Parathyroid adenoma (tissue), 2 donors: ENCODE data around the gene CABP7.

Experiments used
- H2AFZ ChIP-seq: fragments of 300-600 bp; sonication (generic); one replicate; pipeline ENCODE4 v1.7.0; 2017; ENCODE audit warnings: antibody characterized with exemption, mild to moderate bottlenecking
- H3K27ac ChIP-seq: fragments of 300-600 bp; sonication (generic); one replicate; pipeline ENCODE4 v1.7.0; 2017
- H3K27me3 ChIP-seq: fragments of 300-600 bp; sonication (generic); one replicate; pipeline ENCODE4 v1.7.0; 2017; ENCODE audit warnings: low read length; ENCODE audit not compliant: control insufficient read depth, insufficient read depth
- H3K36me3 ChIP-seq: fragments of 300-600 bp; sonication (generic); one replicate; pipeline ENCODE4 v1.7.0; 2017; ENCODE audit warnings: low read length; ENCODE audit not compliant: control insufficient read depth, insufficient read depth
- H3K4me1 ChIP-seq: fragments of 300-600 bp; sonication (generic); one replicate; pipeline ENCODE4 v1.7.0; 2017; ENCODE audit warnings: control low read depth
- H3K4me2 ChIP-seq: fragments of 300-600 bp; sonication (generic); one replicate; pipeline ENCODE4 v1.7.0; 2017; ENCODE audit warnings: low read length
- H3K4me3 ChIP-seq: fragments of 300-600 bp; sonication (generic); one replicate; pipeline ENCODE4 v1.7.0; 2017; ENCODE audit warnings: low read depth, low read length
- H3K79me2 ChIP-seq: fragments of 300-600 bp; sonication (generic); one replicate; pipeline ENCODE4 v1.7.0; 2017; ENCODE audit warnings: control low read depth
- H3K9ac ChIP-seq: fragments of 300-600 bp; sonication (generic); one replicate; pipeline ENCODE4 v1.7.0; 2017; ENCODE audit warnings: mild to moderate bottlenecking
- H3K9me3 ChIP-seq: fragments of 300-600 bp; sonication (generic); one replicate; pipeline ENCODE4 v1.7.0; 2017; ENCODE audit warnings: low read length; ENCODE audit not compliant: control insufficient read depth
- TF ChIP-seq, protein P1 (sequence below): fragments of 300-600 bp; sonication (generic); IDR thresholded peaks from one replicate; pipeline ENCODE4 v1.7.0; 2017; ENCODE audit warnings: antibody characterized with exemption, mild to moderate bottlenecking
- donor health status: primary hyperparathyroidism.

CABP7 gene

DNA sequence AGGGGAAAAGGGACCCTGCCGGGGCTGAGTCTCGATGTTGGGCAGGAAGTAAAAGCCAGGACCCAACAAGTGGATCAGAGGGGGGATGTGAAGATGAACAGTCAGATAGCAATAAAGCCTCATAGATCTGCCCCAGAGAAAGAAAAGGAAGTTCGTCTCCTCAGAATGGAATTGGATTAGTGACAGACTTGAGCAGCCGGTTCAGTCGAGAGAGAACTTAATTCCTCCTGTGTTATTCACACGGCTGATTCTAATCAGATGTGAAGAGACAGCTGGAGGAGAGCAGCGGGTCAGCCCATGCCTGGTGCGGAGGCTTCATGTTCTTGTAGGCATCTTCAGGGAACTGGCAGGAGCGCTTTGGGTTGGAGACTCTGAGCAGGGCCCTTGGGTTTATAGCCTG is 29.3 kb upstream of the CABP7 start:
- H3K4me2 ChIP-seq: peak overlapping the region; percentile 29
- peak overlapping the region; percentile 71 for H3K27ac ChIP-seq
- TF ChIP-seq, protein P1, sequence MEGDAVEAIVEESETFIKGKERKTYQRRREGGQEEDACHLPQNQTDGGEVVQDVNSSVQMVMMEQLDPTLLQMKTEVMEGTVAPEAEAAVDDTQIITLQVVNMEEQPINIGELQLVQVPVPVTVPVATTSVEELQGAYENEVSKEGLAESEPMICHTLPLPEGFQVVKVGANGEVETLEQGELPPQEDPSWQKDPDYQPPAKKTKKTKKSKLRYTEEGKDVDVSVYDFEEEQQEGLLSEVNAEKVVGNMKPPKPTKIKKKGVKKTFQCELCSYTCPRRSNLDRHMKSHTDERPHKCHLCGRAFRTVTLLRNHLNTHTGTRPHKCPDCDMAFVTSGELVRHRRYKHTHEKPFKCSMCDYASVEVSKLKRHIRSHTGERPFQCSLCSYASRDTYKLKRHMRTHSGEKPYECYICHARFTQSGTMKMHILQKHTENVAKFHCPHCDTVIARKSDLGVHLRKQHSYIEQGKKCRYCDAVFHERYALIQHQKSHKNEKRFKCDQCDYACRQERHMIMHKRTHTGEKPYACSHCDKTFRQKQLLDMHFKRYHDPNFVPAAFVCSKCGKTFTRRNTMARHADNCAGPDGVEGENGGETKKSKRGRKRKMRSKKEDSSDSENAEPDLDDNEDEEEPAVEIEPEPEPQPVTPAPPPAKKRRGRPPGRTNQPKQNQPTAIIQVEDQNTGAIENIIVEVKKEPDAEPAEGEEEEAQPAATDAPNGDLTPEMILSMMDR: no peak
- no peak overlapping the region for H3K4me3 ChIP-seq
- H3K9ac ChIP-seq: no peak overlapping the region
- peaks cover 19% of the 10 kb centered on the region for H3K4me1 ChIP-seq
- no peaks in the 10 kb centered on the region for H3K36me3 ChIP-seq
- H2AFZ ChIP-seq: no peak overlapping the region
- no peaks in the 10 kb centered on the region for H3K27me3 ChIP-seq
- H3K9me3 ChIP-seq: no peaks in the 10 kb centered on the region
- no peaks in the 10 kb centered on the region for H3K79me2 ChIP-seq

DNA sequence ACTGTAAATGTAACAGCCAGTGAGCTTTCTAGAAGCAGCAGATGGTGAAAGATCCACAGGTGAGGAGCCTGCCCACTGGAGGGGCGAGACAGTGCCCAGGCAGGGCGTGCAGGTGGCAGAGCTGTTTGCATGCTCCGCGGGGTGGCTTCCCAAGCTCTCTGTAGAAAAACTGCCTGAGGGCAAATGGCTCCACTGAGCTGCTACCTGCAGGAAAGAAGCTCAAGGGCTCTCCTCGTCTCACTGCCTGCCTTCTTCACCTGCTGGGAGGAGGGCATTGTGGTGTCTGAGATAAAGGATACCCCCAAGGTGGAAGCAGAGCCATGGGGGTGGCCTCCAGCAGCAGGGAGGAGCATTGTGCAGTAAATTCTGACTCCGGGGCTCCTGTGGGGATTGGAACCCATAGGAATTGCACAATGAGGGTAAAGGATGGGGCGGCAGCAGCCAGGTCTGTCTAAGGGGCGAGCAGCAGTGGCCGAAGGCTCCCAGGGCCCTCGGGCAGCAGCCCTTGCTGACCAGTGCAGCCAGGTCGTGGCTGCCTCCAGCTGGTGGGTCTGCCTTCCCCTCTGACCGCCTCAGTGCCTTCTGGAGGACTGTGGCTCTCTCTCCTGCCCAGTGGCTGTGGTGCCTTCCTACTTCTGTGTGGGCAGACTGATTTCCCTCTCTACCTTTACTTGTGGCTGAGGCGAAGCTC is 28.0 kb upstream of the CABP7 start:
- H2AFZ ChIP-seq: no peak overlapping the region
- no peaks in the 10 kb centered on the region for H3K36me3 ChIP-seq
- H3K27me3 ChIP-seq: no peaks in the 10 kb centered on the region
- H3K27ac ChIP-seq: no peak overlapping the region
- H3K4me2 ChIP-seq: no peak overlapping the region
- TF ChIP-seq, protein P1: no peak
- no peaks in the 10 kb centered on the region for H3K9me3 ChIP-seq
- H3K4me3 ChIP-seq: no peak overlapping the region
- no peaks in the 10 kb centered on the region for H3K79me2 ChIP-seq
- no peak overlapping the region for H3K9ac ChIP-seq
- H3K4me1 ChIP-seq: peaks cover 19% of the 10 kb centered on the region

DNA sequence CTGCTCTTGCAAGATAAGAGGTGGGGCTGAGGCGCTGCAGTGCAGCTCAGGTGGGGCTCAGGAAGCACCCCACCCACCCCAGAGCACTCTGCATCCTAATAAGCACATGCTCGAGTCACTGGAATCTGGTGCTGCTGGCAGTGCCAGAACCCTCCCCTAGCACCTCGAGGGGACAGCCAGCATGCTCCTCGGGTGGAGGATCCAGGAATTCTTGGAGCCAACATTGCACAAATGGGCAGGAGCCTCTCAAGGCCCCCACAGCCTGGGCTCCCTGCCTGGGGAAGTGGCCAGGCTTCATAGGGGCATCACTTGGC is 27.5 kb upstream of the CABP7 start:
- no peak overlapping the region for H3K4me2 ChIP-seq
- no peak overlapping the region for H2AFZ ChIP-seq
- no peak overlapping the region for H3K9ac ChIP-seq
- peaks cover 19% of the 10 kb centered on the region for H3K4me1 ChIP-seq
- TF ChIP-seq, protein P1: no peak
- no peaks in the 10 kb centered on the region for H3K79me2 ChIP-seq
- no peak overlapping the region for H3K4me3 ChIP-seq
- H3K9me3 ChIP-seq: no peaks in the 10 kb centered on the region
- H3K36me3 ChIP-seq: no peaks in the 10 kb centered on the region
- H3K27ac ChIP-seq: no peak overlapping the region
- H3K27me3 ChIP-seq: no peaks in the 10 kb centered on the region

DNA sequence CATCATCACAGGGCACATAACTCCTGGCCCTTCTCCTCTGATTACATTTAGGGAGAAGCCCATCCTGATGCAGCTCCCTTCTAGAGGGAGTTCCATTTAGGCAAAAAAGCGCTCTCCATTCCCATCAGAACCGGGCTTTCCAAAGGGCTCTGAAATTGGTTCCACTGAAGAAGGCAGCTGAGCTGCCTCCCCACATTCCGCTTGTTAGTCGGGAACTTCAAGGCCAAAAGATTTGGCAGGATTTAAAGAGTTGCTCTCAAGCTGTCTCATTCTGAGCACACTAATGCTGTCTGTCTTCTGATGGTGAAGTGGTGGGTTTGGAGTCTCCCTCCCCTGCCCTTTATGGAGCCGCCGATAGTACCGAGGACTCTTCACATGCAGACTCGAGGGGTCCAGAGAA is 26.6 kb upstream of the CABP7 start:
- Histone ChIP-seq H3K4me2 (no peak overlapping the region), H2AFZ (no peak overlapping the region), H3K9me3 (no peaks in the 10 kb centered on the region), H3K4me3 (no peak overlapping the region), H3K27me3 (no peaks in the 10 kb centered on the region), H3K9ac (no peak overlapping the region), H3K27ac (no peak overlapping the region), H3K79me2 (no peaks in the 10 kb centered on the region), H3K36me3 (no peaks in the 10 kb centered on the region), H3K4me1 (peaks cover 19% of the 10 kb centered on the region)
- TF ChIP-seq, protein P1: no peak

DNA sequence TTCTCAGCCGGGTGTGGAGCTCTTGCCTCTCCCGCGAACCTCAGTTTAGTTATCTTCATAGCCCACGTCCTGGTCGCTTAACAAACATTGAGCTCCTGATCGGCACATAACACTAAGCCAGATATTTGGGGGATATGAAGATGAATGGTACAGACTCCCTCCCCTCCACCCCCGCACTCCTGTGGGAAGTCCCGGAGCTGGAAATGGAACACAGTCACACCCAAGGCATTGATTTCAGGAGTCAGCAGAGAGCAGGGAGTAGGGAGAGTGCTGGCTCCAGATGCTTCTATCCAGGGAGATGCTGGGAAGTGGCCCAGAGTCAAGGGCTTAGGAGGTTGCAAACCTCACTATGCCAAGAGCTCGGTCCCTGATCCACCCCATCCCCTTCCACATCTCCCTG is 26.1 kb upstream of the CABP7 start:
- no peaks in the 10 kb centered on the region for H3K27me3 ChIP-seq
- no peaks in the 10 kb centered on the region for H3K36me3 ChIP-seq
- H3K4me2 ChIP-seq: no peak overlapping the region
- H3K4me3 ChIP-seq: no peak overlapping the region
- no peaks in the 10 kb centered on the region for H3K79me2 ChIP-seq
- TF ChIP-seq, protein P1: no peak
- H3K9ac ChIP-seq: no peak overlapping the region
- H3K9me3 ChIP-seq: no peaks in the 10 kb centered on the region
- no peak overlapping the region for H3K27ac ChIP-seq
- H2AFZ ChIP-seq: no peak overlapping the region
- peaks cover 22% of the 10 kb centered on the region for H3K4me1 ChIP-seq
